WERI-Rb-1 (cell line): Measurements from ENCODE around the gene KCNK3.

ENCODE experiments used
- DNase-seq: peaks from one replicate; pipeline ENCODE4 v3.0.0-alpha.2; 2020
- H3K27ac ChIP-seq: fragments of 250-450 bp; sonication (Bioruptor Pico); 2 replicates; pipeline ENCODE4 v1.5.1; 2020; ENCODE audit warnings: mild to moderate bottlenecking, moderate library complexity
- H3K27me3 ChIP-seq: fragments of 250-450 bp; sonication (Bioruptor Pico); 2 replicates; pipeline ENCODE4 v1.5.1; 2021; ENCODE audit warnings: mild to moderate bottlenecking, low read depth, moderate library complexity; ENCODE audit not compliant: insufficient read depth, severe bottlenecking
- H3K36me3 ChIP-seq: fragments of 250-450 bp; sonication (Bioruptor Pico); 2 replicates; pipeline ENCODE4 v1.5.1; 2020; ENCODE audit warnings: mild to moderate bottlenecking, moderate library complexity
- H3K4me3 ChIP-seq: 2 replicates; pipeline ENCODE4 v1.5.1; 2011; ENCODE audit warnings: low read depth, mild to moderate bottlenecking, control low read depth, low read length
- H3K9me3 ChIP-seq: fragments of 250-450 bp; sonication (Bioruptor Pico); 2 replicates; pipeline ENCODE4 v1.5.1; 2021; ENCODE audit warnings: mild to moderate bottlenecking, moderate library complexity; ENCODE audit not compliant: severe bottlenecking
- CTCF ChIP-seq: IDR thresholded peaks from 2 replicates; pipeline ENCODE4 v1.5.1; 2011; ENCODE audit warnings: low read depth, mild to moderate bottlenecking, control low read depth, inconsistent platforms, low read length

Gene KCNK3

GRCh38 chr2:26685989-26686839 lies 6.3 kb upstream of the KCNK3 start:
- Histone ChIP-seq H3K4me3 (no peak overlapping the region), H3K9me3 (no peaks in the 10 kb centered on the region), H3K27ac (peak overlapping the region; percentile 64), H3K27me3 (no peaks in the 10 kb centered on the region), H3K36me3 (no peaks in the 10 kb centered on the region)
- DNase-seq, result peak; percentile 71
- no peak for TF ChIP-seq CTCF

DNA sequence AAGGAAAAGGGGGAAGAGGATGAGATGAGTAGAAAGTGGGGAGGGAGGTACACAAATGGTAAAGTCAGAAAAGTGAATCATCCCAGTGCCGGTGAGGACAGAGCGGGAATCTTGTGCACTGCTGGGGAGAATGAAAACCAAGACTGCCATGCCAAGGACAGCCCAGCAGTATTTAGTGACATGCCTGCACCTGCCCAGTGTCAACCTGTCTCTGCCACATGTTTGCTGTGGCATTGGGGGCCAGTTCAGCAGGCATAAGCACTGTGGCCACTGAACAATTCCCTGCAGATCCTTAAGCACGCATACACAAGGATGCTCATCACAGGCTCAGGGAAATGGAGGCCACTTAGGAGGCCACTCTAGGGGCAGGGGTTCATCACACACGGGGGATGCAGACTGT lies 5.2 kb upstream of the KCNK3 start:
- H3K27ac ChIP-seq, result peak overlapping the region; percentile 64
- no peaks in the 10 kb centered on the region for H3K27me3 ChIP-seq
- H3K9me3 ChIP-seq, result no peaks in the 10 kb centered on the region
- no peak overlapping the region for H3K4me3 ChIP-seq
- no peaks in the 10 kb centered on the region for H3K36me3 ChIP-seq
- no peak for TF ChIP-seq CTCF
- DNase-seq, result no peak

GRCh38 chr2:26687801-26688200 lies 4.7 kb upstream of the KCNK3 start:
- Histone ChIP-seq H3K27me3 (no peaks in the 10 kb centered on the region), H3K36me3 (no peaks in the 10 kb centered on the region), H3K4me3 (no peak overlapping the region), H3K9me3 (no peaks in the 10 kb centered on the region), H3K27ac (peak overlapping the region; percentile 64)
- TF ChIP-seq CTCF, result no peak
- no peak for DNase-seq

DNA sequence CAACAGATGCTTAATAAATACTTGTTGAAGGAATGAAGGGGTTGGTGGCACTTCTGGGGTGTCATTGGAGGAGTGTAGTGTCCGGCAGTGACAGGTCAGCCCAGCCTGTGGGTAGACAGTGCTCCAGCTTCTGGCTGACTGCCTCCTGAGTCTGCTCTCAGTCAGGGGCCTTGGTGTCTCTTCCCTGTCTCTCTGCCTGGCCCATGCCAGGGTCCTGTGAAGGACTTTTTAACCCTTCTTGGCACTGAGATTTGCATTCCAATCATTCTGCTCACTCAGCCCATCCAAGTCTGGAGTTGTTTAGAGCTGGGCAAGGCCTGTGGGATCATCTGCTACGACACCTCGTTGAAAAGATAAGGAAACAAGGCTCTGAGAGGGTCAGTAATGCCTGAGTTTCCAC lies 1.4 kb upstream of the KCNK3 start:
- no peak overlapping the region for H3K4me3 ChIP-seq
- no peak for TF ChIP-seq CTCF
- no peak for DNase-seq
- H3K27ac ChIP-seq, result peak overlapping the region; percentile 83
- H3K9me3 ChIP-seq, result no peaks in the 10 kb centered on the region
- no peaks in the 10 kb centered on the region for H3K27me3 ChIP-seq
- H3K36me3 ChIP-seq, result peaks cover 21% of the 10 kb centered on the region

- peak overlapping the region; percentile 83 for H3K27ac ChIP-seq
- TF ChIP-seq CTCF, result no peak
- peak overlapping the region; percentile 40 for H3K4me3 ChIP-seq
Observed at GRCh38 chr2:26691881-26692278, 642 bp upstream of the KCNK3 start.

More at GRCh38 chr2:26691881-26692278, 642 bp upstream of the KCNK3 start:
- H3K27me3 ChIP-seq, result no peaks in the 10 kb centered on the region
- peak; percentile 64 for DNase-seq
- no peaks in the 10 kb centered on the region for H3K9me3 ChIP-seq
- peaks cover 24% of the 10 kb centered on the region for H3K36me3 ChIP-seq
